Stimulated activated CD8-positive, alpha-beta memory T cell treated with anti-CD3 and anti-CD28 coated beads, Interleukin-15, amount 100 ng/mL, for 4 hours (primary cell): ENCODE results near the gene TELO2.

Experiments
- DNase-seq, 2 donors: peaks; one replicate each; pipeline ENCODE4 v3.0.0-alpha.2; 2020; ENCODE audit warnings: low read depth in 2 of 2

The TELO2 gene

GRCh38 chr16:1498899-1499676 is 5.9 kb downstream of the TELO2 start:
- no peak for DNase-seq

- DNase-seq: no peak
Measured at GRCh38 chr16:1499756-1500464, 6.8 kb downstream of the TELO2 start.

- DNase-seq: no peak
Measured at GRCh38 chr16:1500465-1501150, 7.4 kb downstream of the TELO2 start.

GRCh38 chr16:1501630-1502029 is 8.5 kb downstream of the TELO2 start:
- no peak for DNase-seq

GRCh38 chr16:1502092-1503004 is 9.2 kb downstream of the TELO2 start:
- no peak for DNase-seq

- DNase-seq: no peak
Measured at GRCh38 chr16:1503110-1503955, 10.2 kb downstream of the TELO2 start.

- DNase-seq: no peak
Measured at GRCh38 chr16:1505073-1505844, 12.1 kb downstream of the TELO2 start.

GRCh38 chr16:1505912-1506311 is 12.8 kb downstream of the TELO2 start:
- no peak for DNase-seq

- DNase-seq: no peak
Measured at GRCh38 chr16:1506494-1507213, 13.5 kb downstream of the TELO2 start.

GRCh38 chr16:1508494-1509187 is 15.5 kb downstream of the TELO2 start:
- no peak for DNase-seq

GRCh38 chr16:1509307-1510221 is 16.4 kb downstream of the TELO2 start:
- DNase-seq: no peak

- DNase-seq: no peak
Measured at GRCh38 chr16:1510272-1510671, 17.1 kb downstream of the TELO2 start.

GRCh38 chr16:1510941-1511351 is 17.8 kb downstream of the TELO2 start:
- DNase-seq: no peak

- no peak for DNase-seq
Measured at GRCh38 chr16:1511662-1512569, 18.8 kb downstream of the TELO2 start.

GRCh38 chr16:1512774-1513173 is 19.6 kb downstream of the TELO2 start:
- DNase-seq: no peak

- no peak for DNase-seq
Measured at GRCh38 chr16:1514507-1514906, 21.3 kb downstream of the TELO2 start.
